ENCODE data around the gene SMURF2. TPM values are rescaled to one million over a fixed set of nuclear protein-coding genes. Genes with fewer than 3 reads are reported as not detected.

Gene SMURF2
- total RNA-seq, 1 experiment from 2014 or later, result 24.7 TPM

GRCh38 chr17:64622931-64623654, 39.0 kb downstream of the SMURF2 start:
- intact Hi-C loops (cut with micrococcal nuclease; ENCODE audit: unreplicated experiment), result no loop called here
- CTCF ChIA-PET, result no interaction called here
- H3K27ac ChIP-seq (ENCODE audit: low read depth, low read length, poor library complexity, severe bottlenecking), result no peak overlapping the region

GRCh38 chr17:64621772-64622171, 40.3 kb downstream of the SMURF2 start:
- H3K4me1 ChIP-seq (ENCODE audit: insufficient read depth, low read length, poor library complexity, severe bottlenecking), result no peaks in the 10 kb centered on the region
- no peak for DNase-seq (ENCODE audit: low spot score)
- H3K27me3 ChIP-seq (replicated peaks; ENCODE audit: insufficient read depth, low read depth, low read length, poor library complexity), result no peaks in the 10 kb centered on the region
- TF ChIP-seq EZH2 (IDR thresholded peaks at IDR 0.05; ENCODE audit: borderline replicate concordance, low read depth, low read length, poor library complexity, severe bottlenecking), result no peak
- TF ChIP-seq CTCF (conservative IDR thresholded peaks at IDR 0.05; ENCODE audit: low read depth, low read length), result no peak
- no peaks in the 10 kb centered on the region for H3K36me3 ChIP-seq (ENCODE audit: insufficient read depth, low read length, poor library complexity, severe bottlenecking)
- no TSS peak for BruUV-seq (replicated peaks)
- H3K27ac ChIP-seq (ENCODE audit: low read depth, low read length, poor library complexity, severe bottlenecking), result no peak overlapping the region
- CTCF ChIA-PET, result no interaction called here
- POLR2A ChIA-PET (ENCODE audit: low non-redundant PET), result no interaction called here
- no peaks in the 10 kb centered on the region for H3K9me3 ChIP-seq (ENCODE audit: low read depth, low read length, poor library complexity, severe bottlenecking)
- no peak overlapping the region for H3K4me3 ChIP-seq (ENCODE audit: low read depth, low read length, poor library complexity, severe bottlenecking)
- intact Hi-C loops (cut with micrococcal nuclease; ENCODE audit: unreplicated experiment), result no loop called here

More at GRCh38 chr17:64622931-64623654, 39.0 kb downstream of the SMURF2 start:
- no peaks in the 10 kb centered on the region for H3K36me3 ChIP-seq (ENCODE audit: insufficient read depth, low read length, poor library complexity, severe bottlenecking)
- BruUV-seq (replicated peaks), result no TSS peak
- no peak for DNase-seq (ENCODE audit: low spot score)
- POLR2A ChIA-PET (ENCODE audit: low non-redundant PET), result no interaction called here
- no peaks in the 10 kb centered on the region for H3K4me1 ChIP-seq (ENCODE audit: insufficient read depth, low read length, poor library complexity, severe bottlenecking)
- no peak for TF ChIP-seq CTCF (conservative IDR thresholded peaks at IDR 0.05; ENCODE audit: low read depth, low read length)
- no peak for TF ChIP-seq EZH2 (IDR thresholded peaks at IDR 0.05; ENCODE audit: borderline replicate concordance, low read depth, low read length, poor library complexity, severe bottlenecking)
- no peaks in the 10 kb centered on the region for H3K9me3 ChIP-seq (ENCODE audit: low read depth, low read length, poor library complexity, severe bottlenecking)
- no peaks in the 10 kb centered on the region for H3K27me3 ChIP-seq (replicated peaks; ENCODE audit: insufficient read depth, low read depth, low read length, poor library complexity)
- no peak overlapping the region for H3K4me3 ChIP-seq (ENCODE audit: low read depth, low read length, poor library complexity, severe bottlenecking)

- no peaks in the 10 kb centered on the region for H3K36me3 ChIP-seq (ENCODE audit: insufficient read depth, low read length, poor library complexity, severe bottlenecking)
- no peak for DNase-seq (ENCODE audit: low spot score)
- CTCF ChIA-PET, result no interaction called here
- H3K27ac ChIP-seq (ENCODE audit: low read depth, low read length, poor library complexity, severe bottlenecking), result no peak overlapping the region
- intact Hi-C loops (cut with micrococcal nuclease; ENCODE audit: unreplicated experiment), result no loop called here
- no peaks in the 10 kb centered on the region for H3K9me3 ChIP-seq (ENCODE audit: low read depth, low read length, poor library complexity, severe bottlenecking)
- BruUV-seq (replicated peaks), result no TSS peak
- H3K4me3 ChIP-seq (ENCODE audit: low read depth, low read length, poor library complexity, severe bottlenecking), result no peak overlapping the region
- POLR2A ChIA-PET (ENCODE audit: low non-redundant PET), result no interaction called here
- no peak for TF ChIP-seq EZH2 (IDR thresholded peaks at IDR 0.05; ENCODE audit: borderline replicate concordance, low read depth, low read length, poor library complexity, severe bottlenecking)
- no peak for TF ChIP-seq CTCF (conservative IDR thresholded peaks at IDR 0.05; ENCODE audit: low read depth, low read length)
- H3K27me3 ChIP-seq (replicated peaks; ENCODE audit: insufficient read depth, low read depth, low read length, poor library complexity), result no peaks in the 10 kb centered on the region
- H3K4me1 ChIP-seq (ENCODE audit: insufficient read depth, low read length, poor library complexity, severe bottlenecking), result no peaks in the 10 kb centered on the region
These were observed 43.3 kb downstream of the SMURF2 start for GRCh38 chr17:64618848-64619247.

Data from A673 (cell line).